Measurements from ENCODE around the gene PIN1. TPM values are rescaled to one million over a fixed set of nuclear protein-coding genes. Genes with fewer than 3 reads are reported as not detected.

The PIN1 gene
- total RNA-seq, 2 donors from 2014 or later: 47.9 to 88.3 TPM

GRCh38 chr19:9871626-9872338 lies 36.7 kb downstream of the PIN1 start:
- H3K9me3 ChIP-seq: no peaks in the 10 kb centered on the region
- no peak overlapping the region for H3K4me3 ChIP-seq
- H3K9ac ChIP-seq (ENCODE audit: low read depth in 2 of 2, low read length in 2 of 2): no peak overlapping the region
- intact Hi-C loops (cut with DNase I): no loop called here
- H3K4me1 ChIP-seq: no peaks in the 10 kb centered on the region
- H3K27ac ChIP-seq: no peak overlapping the region
- no peak for DNase-seq
- no peaks in the 10 kb centered on the region for H3K27me3 ChIP-seq
- no peak for TF ChIP-seq CTCF (IDR thresholded peaks at IDR 0.05)
- no peaks in the 10 kb centered on the region for H3K36me3 ChIP-seq

GRCh38 chr19:9872618-9873242 lies 37.6 kb downstream of the PIN1 start:
- Histone ChIP-seq H3K36me3 (no peaks in the 10 kb centered on the region), H3K27me3 (no peaks in the 10 kb centered on the region), H3K4me3 (no peak overlapping the region), H3K27ac (no peak overlapping the region), H3K4me1 (no peaks in the 10 kb centered on the region), H3K9ac (ENCODE audit: low read depth in 2 of 2, low read length in 2 of 2) (no peak overlapping the region), H3K9me3 (no peaks in the 10 kb centered on the region)
- TF ChIP-seq CTCF (IDR thresholded peaks at IDR 0.05): no peak
- intact Hi-C loops (cut with DNase I): no loop called here
- no peak for DNase-seq

GRCh38 chr19:9875031-9875627 lies 40.0 kb downstream of the PIN1 start:
- no peak overlapping the region for H3K4me3 ChIP-seq
- H3K27ac ChIP-seq: no peak overlapping the region
- H3K4me1 ChIP-seq: no peaks in the 10 kb centered on the region
- no peaks in the 10 kb centered on the region for H3K27me3 ChIP-seq
- H3K36me3 ChIP-seq: no peaks in the 10 kb centered on the region
- no peaks in the 10 kb centered on the region for H3K9me3 ChIP-seq
- intact Hi-C loops (cut with DNase I): no loop called here
- no peak for DNase-seq
- no peak for TF ChIP-seq CTCF (IDR thresholded peaks at IDR 0.05)
- H3K9ac ChIP-seq (ENCODE audit: low read depth in 2 of 2, low read length in 2 of 2): no peak overlapping the region

GRCh38 chr19:9875796-9876195 lies 40.7 kb downstream of the PIN1 start:
- no peak overlapping the region for H3K4me3 ChIP-seq
- no peaks in the 10 kb centered on the region for H3K4me1 ChIP-seq
- intact Hi-C loops (cut with DNase I): no loop called here
- H3K27me3 ChIP-seq: no peaks in the 10 kb centered on the region
- H3K9me3 ChIP-seq: no peaks in the 10 kb centered on the region
- no peak overlapping the region for H3K27ac ChIP-seq
- TF ChIP-seq CTCF (IDR thresholded peaks at IDR 0.05): no peak
- no peak overlapping the region for H3K9ac ChIP-seq (ENCODE audit: low read depth in 2 of 2, low read length in 2 of 2)
- DNase-seq: no peak
- no peaks in the 10 kb centered on the region for H3K36me3 ChIP-seq

GRCh38 chr19:9877780-9878510 lies 42.8 kb downstream of the PIN1 start:
- Histone ChIP-seq H3K4me3 (no peak overlapping the region), H3K9ac (ENCODE audit: low read depth in 2 of 2, low read length in 2 of 2) (no peak overlapping the region), H3K27ac (no peak overlapping the region), H3K27me3 (no peaks in the 10 kb centered on the region), H3K36me3 (no peaks in the 10 kb centered on the region), H3K9me3 (no peaks in the 10 kb centered on the region), H3K4me1 (no peaks in the 10 kb centered on the region)
- intact Hi-C loops (cut with DNase I): no loop called here
- no peak for DNase-seq
- TF ChIP-seq CTCF (IDR thresholded peaks at IDR 0.05): no peak
